HG03060 (cell line): ENCODE data around the gene GKN1.

Experiments used
- ATAC-seq: cut with Tn5 transposase; IDR thresholded peaks from one replicate; pipeline ENCODE4 v1.9.1; 2021; ENCODE audit warnings: low read depth, moderate number of reproducible peaks; ENCODE audit not compliant: unreplicated experiment

Gene GKN1

GRCh38 chr2:69001879-69002278 is 27.4 kb downstream of the GKN1 start:
- ATAC-seq = no peak

GRCh38 chr2:69003731-69004130 is 29.3 kb downstream of the GKN1 start:
- ATAC-seq = no peak

GRCh38 chr2:69007169-69007568 is 32.7 kb downstream of the GKN1 start:
- no peak for ATAC-seq

- ATAC-seq = no peak
Observed at GRCh38 chr2:69007603-69008002, 33.2 kb downstream of the GKN1 start.

- no peak for ATAC-seq
Observed at GRCh38 chr2:69010437-69011194, 36.2 kb downstream of the GKN1 start.

GRCh38 chr2:69011611-69012157 is 37.2 kb downstream of the GKN1 start:
- ATAC-seq = no peak

GRCh38 chr2:69012310-69013141 is 38.1 kb downstream of the GKN1 start:
- ATAC-seq = no peak

- ATAC-seq = no peak
Observed at GRCh38 chr2:69013142-69013839, 38.9 kb downstream of the GKN1 start, which contains the start of gene ANTXR1. Gene ANTXR1, plus strand, starts transcription at chr2:69013179. Its CDS starts 321 bp downstream, at chr2:69013500.

GRCh38 chr2:69013840-69014821 is 39.7 kb downstream of the GKN1 start:
- ATAC-seq = no peak

GRCh38 chr2:69017080-69017479 is 42.6 kb downstream of the GKN1 start:
- no peak for ATAC-seq

GRCh38 chr2:69017835-69018234 is 43.4 kb downstream of the GKN1 start:
- ATAC-seq = no peak

- no peak for ATAC-seq
Observed at GRCh38 chr2:69018678-69019095, 44.3 kb downstream of the GKN1 start.

GRCh38 chr2:69020496-69021426 is 46.3 kb downstream of the GKN1 start:
- no peak for ATAC-seq

GRCh38 chr2:69021727-69022126 is 47.3 kb downstream of the GKN1 start:
- no peak for ATAC-seq

GRCh38 chr2:69022548-69022947 is 48.1 kb downstream of the GKN1 start:
- ATAC-seq = no peak

GRCh38 chr2:69023236-69023635 is 48.8 kb downstream of the GKN1 start:
- no peak for ATAC-seq

- no peak for ATAC-seq
Observed at GRCh38 chr2:69026026-69026425, 51.6 kb downstream of the GKN1 start.

GRCh38 chr2:69026691-69027459 is 52.4 kb downstream of the GKN1 start:
- ATAC-seq = no peak
